ENCODE results near the gene FBXL19. TPM values are rescaled to one million over a fixed set of nuclear protein-coding genes. Genes with fewer than 3 reads are reported as not detected.
A peak's percentile ranks its signal among the peaks of the same experiment; 100 is the strongest.

FBXL19 gene
- total and polyA plus RNA-seq, 2 of the 13 experiments (the other 11 are each of a cell fraction or from before 2014, with no cell fraction given) = 6.0 to 13.7 TPM

GRCh38 chr16:30953511-30954124 is 30.2 kb downstream of the FBXL19 start (continued):
- TF ChIP-seq AGO2 (optimal IDR thresholded peaks at IDR 0.05; ENCODE audit: low read depth, low read length) = peak; percentile 97
- peak; percentile 57; the same call in 1 of the 2 replicates for TF ChIP-seq ZSCAN25 (CRISPR knock-in tag; IDR thresholded peaks at IDR 0.05)
- no peak for TF ChIP-seq FOXK2 (IDR thresholded peaks at IDR 0.05)
- peak; percentile 54; the same call in 1 of the 2 replicates for TF ChIP-seq SRY (CRISPR knock-in tag; IDR thresholded peaks at IDR 0.05)
- TF ChIP-seq JUND (CRISPR knock-in tag; IDR thresholded peaks at IDR 0.05) = no peak
- TF ChIP-seq KMT2B (CRISPR knock-in tag; IDR thresholded peaks at IDR 0.05) = peak; percentile 57; the same call in 1 of the 2 replicates
- 0 out of 2 replicates have a peak, but pooled peaks have one; percentile 42 for TF ChIP-seq ZNF225 (CRISPR knock-in tag; IDR thresholded peaks at IDR 0.05)
- TF ChIP-seq CBX1 (IDR thresholded peaks at IDR 0.05; ENCODE audit: low read depth) = no peak
- TF ChIP-seq ZNF800 (CRISPR knock-in tag; IDR thresholded peaks at IDR 0.05) = no peak
- no peak for TF ChIP-seq SP2 (CRISPR knock-in tag; IDR thresholded peaks at IDR 0.05)
- TF ChIP-seq ZNF672 (CRISPR knock-in tag; IDR thresholded peaks at IDR 0.05) = no peak
- no peak for TF ChIP-seq BRF2 (CRISPR knock-in tag; IDR thresholded peaks at IDR 0.05)
- TF ChIP-seq ATM (IDR thresholded peaks at IDR 0.05; ENCODE audit: borderline replicate concordance) = no peak
- peak; percentile 46; the same call in 1 of the 2 replicates for TF ChIP-seq PHF8 (CRISPR knock-in tag; IDR thresholded peaks at IDR 0.05)
- no peak for TF ChIP-seq SMAD9 (CRISPR knock-in tag; IDR thresholded peaks at IDR 0.05)
- TF ChIP-seq HOXA3 (CRISPR knock-in tag; IDR thresholded peaks at IDR 0.05) = peak; percentile 58; the same call in 1 of the 2 replicates
- no peak for TF ChIP-seq ISL2 (CRISPR knock-in tag; IDR thresholded peaks at IDR 0.05)
- TF ChIP-seq TBL1XR1 (IDR thresholded peaks at IDR 0.05; ENCODE audit: borderline replicate concordance, low read length, partially characterized antibody) = peak; percentile 38
- no peak for TF ChIP-seq PRMT3 (CRISPR knock-in tag; IDR thresholded peaks at IDR 0.05; ENCODE audit: borderline replicate concordance, low read depth)
- no peak for TF ChIP-seq SMYD3 (CRISPR knock-in tag; IDR thresholded peaks at IDR 0.05)
- TF ChIP-seq SALL1 (CRISPR knock-in tag; IDR thresholded peaks at IDR 0.05) = peak; percentile 54; the same call in 1 of the 2 replicates
- no peak for TF ChIP-seq DDIT3 (CRISPR knock-in tag; IDR thresholded peaks at IDR 0.05)
- 0 out of 2 replicates have a peak, but pooled peaks have one; percentile 10 for TF ChIP-seq ZNF441 (CRISPR knock-in tag; IDR thresholded peaks at IDR 0.05; ENCODE audit: borderline replicate concordance)
- TF ChIP-seq RARA (CRISPR knock-in tag; IDR thresholded peaks at IDR 0.05) = peak; percentile 32
- TF ChIP-seq ZNF724P (CRISPR knock-in tag; IDR thresholded peaks at IDR 0.05; ENCODE audit: borderline replicate concordance) = no peak
- TF ChIP-seq TFE3 (CRISPR knock-in tag; IDR thresholded peaks at IDR 0.05) = no peak
- no peak for TF ChIP-seq ZNF569 (CRISPR knock-in tag; IDR thresholded peaks at IDR 0.05; ENCODE audit: borderline replicate concordance)
- no peak; the same call in 1 of the 2 replicates for TF ChIP-seq DMAP1 (CRISPR knock-in tag; IDR thresholded peaks at IDR 0.05)

Data from HepG2 (cell line).